Activated naive CD8-positive, alpha-beta T cell treated with anti-CD3 and anti-CD28 coated beads, Interleukin-2, amount 10 ng/mL, durations not matched to agents 7 days and 5 days (primary cell): ENCODE data around the gene CD6. TPM values are rescaled to one million over a fixed set of nuclear protein-coding genes. Genes with fewer than 3 reads are reported as not detected.

Source experiments
- ATAC-seq: fragments of 150-1000 bp; cut with Tn5 transposase; one replicate; pipeline ENCODE4 v1.10.0; 2021; ENCODE audit warnings: low read depth, moderate library complexity
- POLR2A ChIA-PET: fragments of 350-600 bp; sonication (Branson Sonifier 250); formaldehyde crosslinking; loops from one replicate; lab custom pipeline; 2021; ENCODE audit warnings: antibody characterized with exemption; lab: Charles Lee
- DNase-seq: peaks from one replicate; pipeline ENCODE4 v3.0.0; 2021
- H3K27ac Mint-ChIP-seq: one replicate; pipeline ENCODE4 v1.8.0; 2022; ENCODE audit warnings: mild to moderate bottlenecking, mixed read lengths
- H3K27me3 Mint-ChIP-seq: one replicate; pipeline ENCODE4 v1.8.0; 2022; ENCODE audit warnings: mild to moderate bottlenecking, moderate library complexity, mixed read lengths
- H3K36me3 Mint-ChIP-seq: one replicate; pipeline ENCODE4 v1.8.0; 2021; ENCODE audit warnings: mild to moderate bottlenecking, mixed read lengths
- H3K4me1 Mint-ChIP-seq: one replicate; pipeline ENCODE4 v1.8.0; 2021; ENCODE audit warnings: mixed read lengths
- H3K4me3 Mint-ChIP-seq: one replicate; pipeline ENCODE4 v1.8.0; 2022; ENCODE audit warnings: mild to moderate bottlenecking, moderate library complexity, mixed read lengths
- H3K9me3 Mint-ChIP-seq: one replicate; pipeline ENCODE4 v1.8.0; 2021; ENCODE audit warnings: mixed read lengths
- total RNA-seq, 2 experiments: library from RNA; stranded (reverse); gene quantifications; one replicate each; pipeline ENCODE4 v1.2.3, GENCODE V29; 2021

Gene CD6
- total RNA-seq = 100 to 1,000 TPM; 274 to 285 TPM

GRCh38 chr11:60971520-60971919 is at the start of gene CD6:
TSS of gene CD6 (plus strand) at chr11:60971680. CDS start at chr11:60971866, 186 bp downstream.
- POLR2A ChIA-PET = interaction anchor here (0.5 to 3.0 kb wide), 11 partner anchors 18 to 661 kb away, joined by 3 to 13 read pairs (median 3); partner anchors contain the start of genes SLC15A3 and VPS37C
- Mint-ChIP-seq H3K27ac (peak within 1 kb of the TSS; percentile 97), H3K4me3 (peak within 1 kb of the TSS; percentile 87), H3K4me1 (peaks cover 36% of the 10 kb centered on the region), H3K36me3 (peaks cover 31% of the 10 kb centered on the region), H3K9me3 (peaks cover 5% of the 10 kb centered on the region), H3K27me3 (peaks cover 3% of the 10 kb centered on the region)
- peak; percentile 77 for ATAC-seq
- DNase-seq = peak; percentile 73

- no peak overlapping the region for H3K4me3 Mint-ChIP-seq
- ATAC-seq (no peak), DNase-seq (no peak)
- H3K36me3 Mint-ChIP-seq = peaks cover 21% of the 10 kb centered on the region
- POLR2A ChIA-PET = no interaction called here
- H3K27me3 Mint-ChIP-seq = peaks cover 20% of the 10 kb centered on the region
- peaks cover 13% of the 10 kb centered on the region for H3K4me1 Mint-ChIP-seq
- no peak overlapping the region for H3K27ac Mint-ChIP-seq
- no peaks in the 10 kb centered on the region for H3K9me3 Mint-ChIP-seq
Measured at GRCh38 chr11:60921777-60922335, 49.6 kb upstream of the CD6 start.

- POLR2A ChIA-PET = no interaction called here
- DNase-seq (no peak), ATAC-seq (no peak)
- H3K9me3 Mint-ChIP-seq = no peaks in the 10 kb centered on the region
- H3K36me3 Mint-ChIP-seq = peaks cover 17% of the 10 kb centered on the region
- no peak overlapping the region for H3K4me3 Mint-ChIP-seq
- peaks cover 9% of the 10 kb centered on the region for H3K4me1 Mint-ChIP-seq
- H3K27ac Mint-ChIP-seq = no peak overlapping the region
- peaks cover 24% of the 10 kb centered on the region for H3K27me3 Mint-ChIP-seq
Measured at GRCh38 chr11:60922906-60923305, 48.6 kb upstream of the CD6 start.

- no peaks in the 10 kb centered on the region for H3K9me3 Mint-ChIP-seq
- ATAC-seq (no peak), DNase-seq (no peak)
- H3K27ac Mint-ChIP-seq = no peak overlapping the region
- POLR2A ChIA-PET = interaction anchor here (0.6 to 1.3 kb wide), 3 partner anchors 8 to 49 kb away, joined by 3 to 5 read pairs (median 3); no protein-coding TSS in a partner anchor
- H3K36me3 Mint-ChIP-seq = peaks cover 17% of the 10 kb centered on the region
- H3K4me1 Mint-ChIP-seq = peaks cover 7% of the 10 kb centered on the region
- H3K4me3 Mint-ChIP-seq = peak overlapping the region; percentile 37
- peaks cover 24% of the 10 kb centered on the region for H3K27me3 Mint-ChIP-seq
Measured at GRCh38 chr11:60923326-60923725, 48.2 kb upstream of the CD6 start.

GRCh38 chr11:60923800-60924109 is 47.7 kb upstream of the CD6 start:
- ATAC-seq (no peak), DNase-seq (no peak)
- no peak overlapping the region for H3K27ac Mint-ChIP-seq
- peak overlapping the region; percentile 66 for H3K4me3 Mint-ChIP-seq
- H3K36me3 Mint-ChIP-seq = peaks cover 17% of the 10 kb centered on the region
- no peaks in the 10 kb centered on the region for H3K9me3 Mint-ChIP-seq
- H3K27me3 Mint-ChIP-seq = peaks cover 24% of the 10 kb centered on the region
- POLR2A ChIA-PET = interaction anchor here (0.6 to 1.3 kb wide), 3 partner anchors 9 to 49 kb away, joined by 3 to 5 read pairs (median 3); no protein-coding TSS in a partner anchor
- peaks cover 6% of the 10 kb centered on the region for H3K4me1 Mint-ChIP-seq

- Mint-ChIP-seq H3K4me3 (peak within 1 kb of the TSS; percentile 66), H3K27me3 (peaks cover 24% of the 10 kb centered on the region), H3K27ac (no peak within 1 kb of the TSS), H3K36me3 (peaks cover 16% of the 10 kb centered on the region), H3K4me1 (peaks cover 6% of the 10 kb centered on the region), H3K9me3 (no peaks in the 10 kb centered on the region)
- peak; percentile 41 for ATAC-seq
- peak; percentile 55 for DNase-seq
- POLR2A ChIA-PET = interaction anchor here (0.6 to 1.3 kb wide), 3 partner anchors 9 to 48 kb away, joined by 3 to 5 read pairs (median 3); no protein-coding TSS in a partner anchor
Measured at GRCh38 chr11:60924110-60924905, 47.2 kb upstream of the CD6 start, which contains the start of gene TMEM132A. TSS of gene TMEM132A (plus strand) at chr11:60924460. CDS start at chr11:60924634, 174 bp downstream.

- H3K4me3 Mint-ChIP-seq = peak overlapping the region; percentile 50
- POLR2A ChIA-PET = no interaction called here
Measured at GRCh38 chr11:60924906-60925853, 46.3 kb upstream of the CD6 start.

GRCh38 chr11:60925868-60926267 is 45.6 kb upstream of the CD6 start:
- H3K4me3 Mint-ChIP-seq = no peak overlapping the region

More at GRCh38 chr11:60924906-60925853, 46.3 kb upstream of the CD6 start:
- peaks cover 12% of the 10 kb centered on the region for H3K36me3 Mint-ChIP-seq
- no peaks in the 10 kb centered on the region for H3K9me3 Mint-ChIP-seq
- DNase-seq = no peak
- no peak overlapping the region for H3K27ac Mint-ChIP-seq
- peaks cover 6% of the 10 kb centered on the region for H3K4me1 Mint-ChIP-seq
- ATAC-seq = peak; percentile 24
- H3K27me3 Mint-ChIP-seq = peaks cover 24% of the 10 kb centered on the region

GRCh38 chr11:60926500-60926899 is 45.0 kb upstream of the CD6 start:
- no peaks in the 10 kb centered on the region for H3K9me3 Mint-ChIP-seq
- H3K27ac Mint-ChIP-seq = no peak overlapping the region
- POLR2A ChIA-PET = no interaction called here
- H3K4me3 Mint-ChIP-seq = no peak overlapping the region
- ATAC-seq (no peak), DNase-seq (no peak)
- peaks cover 25% of the 10 kb centered on the region for H3K27me3 Mint-ChIP-seq
- peaks cover 6% of the 10 kb centered on the region for H3K4me1 Mint-ChIP-seq
- peaks cover 8% of the 10 kb centered on the region for H3K36me3 Mint-ChIP-seq

More at GRCh38 chr11:60925868-60926267, 45.6 kb upstream of the CD6 start:
- POLR2A ChIA-PET = no interaction called here
- H3K9me3 Mint-ChIP-seq = no peaks in the 10 kb centered on the region
- H3K27ac Mint-ChIP-seq = no peak overlapping the region
- H3K4me1 Mint-ChIP-seq = peaks cover 6% of the 10 kb centered on the region
- ATAC-seq (no peak), DNase-seq (no peak)
- peaks cover 9% of the 10 kb centered on the region for H3K36me3 Mint-ChIP-seq
- peaks cover 24% of the 10 kb centered on the region for H3K27me3 Mint-ChIP-seq

GRCh38 chr11:60927061-60927592 is 44.4 kb upstream of the CD6 start:
- Mint-ChIP-seq H3K9me3 (no peaks in the 10 kb centered on the region), H3K4me1 (peaks cover 6% of the 10 kb centered on the region), H3K27ac (no peak overlapping the region), H3K36me3 (peaks cover 6% of the 10 kb centered on the region), H3K4me3 (no peak overlapping the region), H3K27me3 (peaks cover 26% of the 10 kb centered on the region)
- POLR2A ChIA-PET = interaction anchor here (1.5 kb wide), 1 partner anchor 7 kb away, joined by 3 read pairs; no protein-coding TSS in a partner anchor
- ATAC-seq (no peak), DNase-seq (no peak)

GRCh38 chr11:60927600-60927999 is 43.9 kb upstream of the CD6 start:
- no peak overlapping the region for H3K4me3 Mint-ChIP-seq
- H3K9me3 Mint-ChIP-seq = no peaks in the 10 kb centered on the region

GRCh38 chr11:60928563-60929001 is 42.9 kb upstream of the CD6 start:
- DNase-seq (peak; percentile 25), ATAC-seq (no peak)
- H3K27ac Mint-ChIP-seq = no peak overlapping the region
- peaks cover 30% of the 10 kb centered on the region for H3K27me3 Mint-ChIP-seq
- H3K4me1 Mint-ChIP-seq = peaks cover 6% of the 10 kb centered on the region
- H3K9me3 Mint-ChIP-seq = no peaks in the 10 kb centered on the region
- POLR2A ChIA-PET = interaction anchor here (1.5 kb wide), 1 partner anchor 9 kb away, joined by 3 read pairs; no protein-coding TSS in a partner anchor
- no peaks in the 10 kb centered on the region for H3K36me3 Mint-ChIP-seq
- H3K4me3 Mint-ChIP-seq = no peak overlapping the region

More at GRCh38 chr11:60927600-60927999, 43.9 kb upstream of the CD6 start:
- Mint-ChIP-seq H3K36me3 (peaks cover 2% of the 10 kb centered on the region), H3K4me1 (peaks cover 6% of the 10 kb centered on the region), H3K27me3 (peaks cover 27% of the 10 kb centered on the region), H3K27ac (no peak overlapping the region)
- POLR2A ChIA-PET = interaction anchor here (1.5 kb wide), 1 partner anchor 8 kb away, joined by 3 read pairs; no protein-coding TSS in a partner anchor
- DNase-seq (no peak), ATAC-seq (no peak)
